Glomerular endothelial cell (primary cell): ENCODE data around the gene MECR. TPM values are rescaled to one million over a fixed set of nuclear protein-coding genes. Genes with fewer than 3 reads are reported as not detected.
"Not testable (repeated sequence)": the region's sequence is repeated elsewhere in the genome, so short reads cannot be mapped to it uniquely, and the experiment has no call there.

ENCODE experiments used
- DNase-seq: peaks from one replicate; pipeline ENCODE4 v3.0.0-alpha.2; 2011; ENCODE audit warnings: low read depth, low spot score; ENCODE audit errors: extremely low read depth
- total RNA-seq: library from RNA; depleted of rRNA; stranded (reverse); fragments of >200 nt; gene quantifications from 2 replicates; pipeline ENCODE4 v1.2.3, GENCODE V29; 2015

MECR gene
- total RNA-seq, 1 donor from 2014 or later = 25.1 TPM

DNA sequence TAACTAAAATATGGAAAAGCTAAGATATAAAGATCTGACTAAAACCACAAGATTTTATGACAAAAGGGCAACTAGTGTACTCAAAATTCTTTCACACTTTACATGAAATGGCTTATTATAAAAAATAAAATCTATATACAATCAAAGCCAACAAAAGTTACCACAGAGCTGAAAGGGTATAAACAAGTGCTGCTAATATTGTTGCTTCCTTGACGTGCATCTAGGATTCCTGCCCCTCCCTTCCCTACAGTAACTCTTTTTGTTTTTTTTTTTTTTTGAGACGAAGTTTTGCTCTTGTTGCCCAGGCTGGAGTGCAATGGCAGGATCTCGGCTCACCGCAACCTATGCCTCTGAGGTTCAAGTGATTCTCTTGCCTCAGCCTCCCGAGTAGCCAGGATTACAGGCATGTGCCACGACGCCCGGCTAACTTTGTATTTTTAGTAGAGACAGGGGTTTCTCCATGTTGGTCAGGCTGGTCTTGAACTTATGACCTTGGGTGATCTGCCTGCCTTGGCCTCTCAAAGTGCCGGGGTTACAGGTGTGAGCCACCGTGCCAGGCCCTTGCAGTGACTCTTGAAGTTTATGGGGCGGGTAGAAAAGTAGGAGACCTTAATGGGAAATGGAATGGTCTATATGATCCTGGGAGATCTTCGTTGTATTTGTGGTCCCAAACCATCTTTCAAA lies 53.6 kb downstream of the MECR start:
- DNase-seq = no peak

DNA sequence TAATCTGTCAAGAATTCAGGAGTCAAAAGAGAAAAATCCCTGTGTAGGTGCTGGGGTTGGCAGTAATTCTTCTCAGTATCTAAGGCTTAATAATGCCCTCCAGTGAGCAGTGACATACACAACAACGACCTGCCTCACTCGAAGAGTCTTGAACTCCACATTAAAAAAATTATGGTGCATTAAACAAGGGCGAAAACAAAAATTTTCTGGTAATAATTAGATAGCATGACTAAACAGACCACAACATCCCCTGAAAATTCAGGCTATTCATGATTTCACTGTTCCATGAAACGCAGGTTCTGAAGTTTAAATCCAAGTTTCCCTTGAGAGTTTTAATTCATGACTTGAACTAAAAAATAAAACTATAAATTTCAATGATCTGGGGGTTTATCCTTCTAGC lies 54.2 kb downstream of the MECR start:
- no peak for DNase-seq

GRCh38 chr1:29172415-29172939 lies 58.3 kb downstream of the MECR start:
- no peak for DNase-seq

GRCh38 chr1:29171521-29171920 lies 59.2 kb downstream of the MECR start:
- no peak for DNase-seq

- no peak for DNase-seq
Observed at GRCh38 chr1:29171089-29171488, 59.6 kb downstream of the MECR start.

DNA sequence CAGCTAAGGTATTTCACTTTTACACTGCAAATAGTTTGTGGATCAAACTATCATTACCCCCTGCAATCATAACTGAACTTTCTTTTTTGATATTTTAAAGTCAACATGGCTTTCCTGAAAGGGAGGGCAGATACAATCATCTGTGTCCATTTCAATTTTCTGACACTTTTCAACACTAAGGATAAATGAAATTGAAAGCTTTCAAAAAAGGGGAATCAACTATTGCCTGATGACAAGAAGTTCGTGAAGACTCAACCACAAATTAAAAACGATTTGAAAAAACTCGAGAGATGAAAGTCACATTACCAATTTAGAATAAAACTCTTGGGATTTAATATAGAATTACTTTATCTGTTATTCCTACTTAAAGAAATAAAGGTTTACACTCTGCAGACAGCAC lies 60.8 kb downstream of the MECR start:
- DNase-seq = no peak

GRCh38 chr1:29167904-29168303 lies 62.8 kb downstream of the MECR start:
- no peak for DNase-seq

- no peak for DNase-seq
Observed at GRCh38 chr1:29166291-29166878, 64.3 kb downstream of the MECR start.

GRCh38 chr1:29164588-29164987 lies 66.1 kb downstream of the MECR start:
- DNase-seq = no peak

DNA sequence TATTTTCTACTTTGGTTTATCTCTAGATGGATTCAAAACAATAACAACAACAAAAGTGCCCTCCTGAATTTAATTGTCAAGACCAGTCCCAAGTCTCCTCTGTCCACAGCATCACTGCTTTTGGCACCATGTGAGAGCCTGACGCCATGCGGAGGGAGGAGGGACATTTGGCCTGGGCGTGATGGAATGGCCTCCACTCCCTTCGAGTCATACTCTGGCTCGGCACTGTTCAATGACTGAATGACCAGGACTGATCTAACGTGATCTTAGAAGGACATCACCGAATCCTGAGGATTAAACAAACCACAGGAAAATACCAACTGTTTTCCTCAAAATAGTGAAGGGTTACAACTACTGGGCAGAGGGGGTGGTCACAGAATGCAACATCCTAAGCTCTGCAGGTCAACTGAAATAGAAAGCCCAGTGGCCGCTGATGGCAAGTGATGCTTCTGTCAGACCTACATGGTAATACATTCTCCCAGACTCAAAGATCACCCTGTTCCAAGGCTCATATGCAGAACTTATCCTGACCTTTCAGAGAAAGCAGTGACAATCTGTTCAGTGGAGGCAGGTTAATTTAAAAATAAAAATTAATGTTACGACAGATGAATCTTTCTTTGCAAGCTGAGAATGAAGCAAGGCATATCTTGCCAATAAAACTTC lies 68.1 kb downstream of the MECR start:
- no peak for DNase-seq

DNA sequence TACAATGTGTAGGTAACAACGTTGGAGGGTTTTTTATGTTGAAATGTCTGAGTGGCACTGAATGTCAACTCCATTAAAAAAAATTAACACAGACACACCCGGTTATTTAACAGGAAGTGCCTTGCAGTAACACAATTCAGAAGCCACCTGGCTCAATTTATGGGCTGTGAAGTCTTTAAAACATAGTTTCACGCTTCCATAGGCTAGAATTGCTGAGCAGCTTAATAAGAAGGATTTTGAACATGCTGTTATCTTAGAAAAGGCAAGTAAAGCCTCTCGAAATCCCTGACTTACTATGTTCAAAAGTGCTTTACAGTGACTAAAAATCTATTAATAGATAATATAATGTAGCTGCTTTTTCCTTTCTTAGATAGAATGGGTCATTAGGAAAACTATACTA lies 68.7 kb downstream of the MECR start:
- no peak for DNase-seq

DNA sequence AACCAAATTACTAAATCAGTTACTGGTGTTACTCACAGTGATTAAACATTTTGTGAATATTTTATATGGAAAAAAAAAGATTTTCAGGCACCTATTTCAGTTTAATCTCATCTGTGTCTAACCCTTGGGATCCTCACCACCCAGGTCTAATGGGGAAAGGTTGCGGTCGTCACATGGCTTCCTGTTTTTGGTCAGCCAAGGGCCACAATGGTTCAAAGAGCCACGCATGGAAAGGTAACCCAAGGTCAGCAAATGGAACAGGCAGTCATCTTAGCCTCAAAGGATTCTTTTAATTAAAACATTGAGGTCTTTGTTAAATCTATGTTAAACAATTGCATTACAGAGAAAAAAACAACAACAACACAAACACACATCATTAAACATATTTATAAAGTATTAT lies 71.0 kb downstream of the MECR start:
- no peak for DNase-seq

DNA sequence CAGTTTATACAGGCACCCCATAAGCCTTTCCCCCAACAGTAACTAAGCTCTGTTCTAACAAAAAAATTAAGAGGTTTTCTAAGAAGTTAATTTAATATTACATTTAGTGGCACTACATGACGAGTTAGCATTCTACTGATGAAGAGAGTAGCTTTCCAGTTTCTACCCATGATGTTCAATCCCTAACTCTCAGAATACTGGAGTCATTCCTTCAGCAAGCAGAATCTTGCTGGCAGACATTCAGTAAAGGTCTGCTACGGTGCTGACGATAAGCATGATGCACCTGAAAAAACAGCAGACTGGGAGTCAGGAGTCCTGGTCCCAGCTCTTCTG lies 73.5 kb downstream of the MECR start:
- DNase-seq = no peak

GRCh38 chr1:29156543-29157268 lies 74.0 kb downstream of the MECR start:
- no peak for DNase-seq

- DNase-seq = no peak
Observed at GRCh38 chr1:29152046-29152805, 78.5 kb downstream of the MECR start.

DNA sequence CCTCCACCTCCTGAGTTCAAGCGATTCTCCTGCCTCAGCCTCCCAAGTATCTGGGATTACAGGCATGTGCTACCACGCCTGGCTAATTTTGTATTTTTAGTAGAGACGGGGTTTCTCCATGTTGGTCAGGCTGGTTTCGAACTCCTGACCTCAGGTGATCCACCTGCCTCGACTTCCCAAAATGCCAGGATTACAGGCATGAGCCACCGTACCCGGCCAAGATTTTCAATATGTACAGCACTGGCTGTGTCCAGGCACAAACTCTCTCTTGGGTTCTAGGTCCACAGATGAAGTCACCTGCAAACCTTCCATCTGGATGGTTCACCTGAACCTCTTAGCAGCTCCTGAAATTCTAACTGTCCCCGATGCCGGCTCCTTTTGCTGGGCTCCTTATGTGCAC lies 80.4 kb downstream of the MECR start:
- DNase-seq = not testable (repeated sequence)

DNA sequence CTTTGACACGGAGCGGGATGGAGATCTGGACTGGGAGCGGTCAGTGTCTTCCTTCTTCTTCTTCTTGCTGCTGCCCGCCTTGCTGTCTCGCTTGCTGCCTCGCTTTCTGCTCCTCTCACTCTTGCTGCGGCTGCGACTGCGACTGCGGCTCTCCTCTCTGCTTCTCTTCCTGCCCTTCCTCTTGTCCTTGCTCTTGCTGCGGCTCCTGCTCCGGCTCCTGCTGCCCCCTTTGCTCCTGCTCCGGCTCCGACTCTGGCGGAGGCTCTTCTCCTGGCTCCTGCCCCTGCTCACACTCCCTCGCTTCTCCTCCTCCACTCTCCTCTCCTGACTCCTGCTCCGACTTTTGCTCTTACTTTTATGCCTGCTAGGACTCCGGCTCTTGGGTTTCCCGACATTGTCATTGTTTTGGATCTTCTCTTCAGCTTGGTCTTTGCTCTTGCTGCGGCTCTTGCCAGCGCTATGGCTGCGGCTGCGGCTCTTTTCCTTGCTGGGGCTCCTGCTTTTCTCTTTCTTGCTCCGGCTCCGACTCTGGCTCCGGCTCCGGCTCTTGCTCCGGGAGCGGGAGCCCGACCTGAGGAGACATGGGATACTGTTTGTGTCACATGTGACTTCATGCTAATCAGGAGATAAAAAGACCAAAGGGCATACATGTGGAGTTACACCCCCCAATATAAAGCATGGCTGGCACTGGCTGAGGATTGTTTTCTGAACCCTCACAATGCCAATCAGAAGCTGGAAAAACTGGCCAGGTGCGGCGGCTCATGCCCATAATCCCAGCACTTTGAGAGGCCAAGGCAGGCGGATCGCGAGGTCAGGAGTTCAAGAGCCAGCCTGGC lies 81.9 kb downstream of the MECR start:
- no peak for DNase-seq

DNA sequence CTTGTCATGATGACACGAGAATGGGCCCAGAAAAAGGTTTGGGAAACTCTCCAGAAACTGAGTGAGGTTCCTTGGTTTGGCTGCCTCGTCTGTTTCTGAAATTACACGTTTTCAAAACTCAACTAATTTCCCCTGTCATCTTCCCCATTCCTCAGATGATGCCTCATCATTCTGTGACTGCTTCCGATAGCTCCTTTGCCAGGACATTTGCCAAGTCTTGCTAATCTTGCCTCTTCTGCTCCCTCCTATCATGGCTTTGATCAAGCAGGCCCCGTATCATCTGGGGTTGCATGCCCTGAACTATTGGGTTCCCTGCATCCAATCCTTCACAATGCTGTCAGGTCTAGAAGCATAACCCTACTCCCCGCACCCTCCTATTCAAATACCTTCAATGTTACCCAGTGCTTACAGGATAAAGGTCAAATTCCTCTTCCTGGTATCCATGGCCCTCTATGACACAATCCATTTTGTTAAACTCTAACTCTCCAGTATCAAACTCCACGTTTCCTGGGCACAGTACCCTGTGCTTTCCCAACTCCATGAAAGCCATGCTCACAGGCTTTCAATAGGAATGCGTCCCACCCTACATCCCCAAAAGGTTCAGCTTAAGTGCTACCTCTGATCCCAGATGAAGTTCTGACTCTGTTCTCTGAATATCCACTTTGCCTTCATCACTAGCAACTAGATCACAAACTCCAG lies 84.8 kb downstream of the MECR start:
- DNase-seq = no peak

DNA sequence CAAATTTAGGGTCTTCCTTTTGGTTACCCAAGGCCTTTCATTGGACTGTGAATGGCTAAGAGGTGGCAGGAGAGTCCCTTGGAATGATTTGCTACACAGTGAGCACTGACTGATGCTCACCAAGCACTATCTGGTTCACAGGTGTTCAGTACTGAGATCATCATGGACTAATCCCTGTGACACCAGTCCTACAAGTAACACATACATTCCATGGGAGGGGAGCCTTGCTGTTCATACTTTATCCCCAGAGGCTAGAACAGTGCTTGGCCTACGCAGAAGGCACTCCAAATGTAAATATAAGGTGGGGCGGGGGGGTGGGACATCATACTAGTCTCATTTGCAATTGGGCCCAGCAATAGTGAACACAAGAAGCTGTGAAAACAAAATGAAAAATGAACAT lies 86.6 kb downstream of the MECR start:
- DNase-seq = no peak
